Sigmoid colon (tissue), 7 donors: Measurements from ENCODE around the gene BCAT1. TPM values are rescaled to one million over a fixed set of nuclear protein-coding genes. Genes with fewer than 3 reads are reported as not detected.
"Not testable (repeated sequence)": the region's sequence is repeated elsewhere in the genome, so short reads cannot be mapped to it uniquely, and the experiment has no call there.

Experiments
- DNase-seq: peaks from one replicate; pipeline ENCODE4 v3.0.0-alpha.2; 2019
- H3K27ac ChIP-seq, 4 donors: fragments of 200-600 bp; sonication (generic); one replicate each; pipeline ENCODE4 v1.5.1; 2016 to 2019; ENCODE audit warnings: mild to moderate bottlenecking in 1 of 4
- H3K27me3 ChIP-seq, 3 donors: fragments of 200-600 bp; sonication (generic); one replicate each; pipeline ENCODE4 v1.5.1; 2019; ENCODE audit warnings: mild to moderate bottlenecking in 1 of 3
- H3K36me3 ChIP-seq, 4 donors: fragments of 200-600 bp; sonication (generic); one replicate each; pipeline ENCODE4 v1.5.1; 2016 to 2019
- H3K4me1 ChIP-seq, 4 donors: fragments of 200-600 bp; sonication (generic); one replicate each; pipeline ENCODE4 v1.5.1; 2017 to 2019
- H3K4me3 ChIP-seq, 4 donors: fragments of 200-600 bp; sonication (generic); one replicate each; pipeline ENCODE4 v1.5.1; 2017 to 2019; ENCODE audit warnings: mild to moderate bottlenecking in 2 of 4, moderate library complexity in 1 of 4
- H3K9me3 ChIP-seq, 4 donors: fragments of 200-600 bp in 3 of 4; sonication (generic) in 3 of 4; one replicate each; pipeline versions ENCODE4 v1.5.1 to v1.6.1; 2013 to 2019
- CTCF ChIP-seq, 4 experiments: fragments of 450-650 bp in 3 of 4; fragments of 200-600 bp in 1 of 4; IDR thresholded peaks; one replicate each; pipeline ENCODE4 v1.5.1; 2016 to 2019; ENCODE audit warnings: antibody characterized with exemption in 4 of 4, mild to moderate bottlenecking in 3 of 4, moderate library complexity in 2 of 4
- EP300 ChIP-seq, 4 donors: sonication (generic); formaldehyde crosslinking; IDR thresholded peaks; one replicate each; pipeline ENCODE4 v1.6.1; 2017; ENCODE audit warnings: antibody characterized with exemption in 4 of 4
- POLR2A ChIP-seq, 2 donors: fragments of 450-650 bp; IDR thresholded peaks; one replicate each; pipeline ENCODE4 v1.6.1; 2016; ENCODE audit warnings: antibody characterized with exemption in 2 of 2, mild to moderate bottlenecking in 2 of 2, moderate library complexity in 2 of 2
- POLR2AphosphoS5 ChIP-seq, 4 donors: sonication (generic); formaldehyde crosslinking; IDR thresholded peaks; one replicate each; pipeline ENCODE4 v1.6.1; 2017; ENCODE audit warnings: antibody characterized with exemption in 4 of 4
- whole genome bisulfite sequencing, 2 donors: extraction: QIAGEN DNeasy Blood & Tissue Kit; methylation state at CpG; one replicate each; pipeline ENCODE4 v1.1.7; 2013; 5-methylcytosine and 5-hydroxymethylcytosine counted together
- intact Hi-C: fragments of 100-400 bp; cut with DNase I; formaldehyde crosslinking; loops from one replicate; pipeline ENCODE4 v1.15.1; 2023
- polyA plus RNA-seq, 3 donors: library from polyadenylated mRNA; stranded (reverse); fragments of 200-250 nt; gene quantifications; one replicate each; pipeline ENCODE4 v1.2.3, GENCODE V29; 2013
- total RNA-seq, 4 donors: library from RNA; depleted of rRNA; stranded (reverse); fragments of >200 nt; gene quantifications; one replicate each; pipeline ENCODE4 v1.1.0, GENCODE V29; 2016
- donor health status: healthy with polysubstance abuse.
- donor health status: Bipolar disorder and iron deficiency.
- donor health status: healthy.

BCAT1 gene
- total and polyA plus RNA-seq, 7 donors, result 2.1 to 20.3 (median 12.0) TPM

GRCh38 chr12:24964342-24964741, 15.4 kb upstream of the BCAT1 start:
- no peak for DNase-seq
- WGBS, 2 donors, result 50 to 98% methylated on average over 1 of the region's 1 CpG
- Histone ChIP-seq H3K27me3 (no peaks in the 10 kb centered on the region), H3K9me3 (no peaks in the 10 kb centered on the region), H3K4me3 (no peak overlapping the region), H3K36me3 (no peaks in the 10 kb centered on the region), H3K4me1 (no peaks in the 10 kb centered on the region), H3K27ac (no peak overlapping the region)
- TF ChIP-seq CTCF (IDR thresholded peaks at IDR 0.05), result no peak
- intact Hi-C loops, result no loop called here

- no peak for DNase-seq
- 15 to 37% methylated on average over 2 of the region's 2 CpGs for WGBS, 2 donors
- intact Hi-C loops, result no loop called here
Observed at GRCh38 chr12:24960222-24960855, 11.4 kb upstream of the BCAT1 start.

GRCh38 chr12:24956351-24956750, 7.5 kb upstream of the BCAT1 start:
- H3K36me3 ChIP-seq, H3K9me3 ChIP-seq, H3K27ac ChIP-seq, H3K4me1 ChIP-seq, H3K27me3 ChIP-seq, DNase-seq, intact Hi-C loops, H3K4me3 ChIP-seq: not testable (repeated sequence)
- WGBS, 2 donors, result 88 to 93% methylated on average over 6 of the region's 6 CpGs

More at GRCh38 chr12:24960222-24960855, 11.4 kb upstream of the BCAT1 start:
- Histone ChIP-seq H3K4me3 (no peak overlapping the region), H3K9me3 (no peaks in the 10 kb centered on the region), H3K36me3 (no peaks in the 10 kb centered on the region), H3K4me1 (no peaks in the 10 kb centered on the region), H3K27me3 (no peaks in the 10 kb centered on the region), H3K27ac (no peak overlapping the region)
- TF ChIP-seq POLR2AphosphoS5 (IDR thresholded peaks at IDR 0.05) (no peak), EP300 (IDR thresholded peaks at IDR 0.05) (no peak), CTCF (IDR thresholded peaks at IDR 0.05) (no peak), POLR2A (IDR thresholded peaks at IDR 0.05) (no peak)

- DNase-seq, result no peak
- no peak overlapping the region for H3K27ac ChIP-seq
- TF ChIP-seq EP300 (IDR thresholded peaks at IDR 0.05), result no peak
- no peak for TF ChIP-seq CTCF (IDR thresholded peaks at IDR 0.05)
- TF ChIP-seq POLR2A (IDR thresholded peaks at IDR 0.05), result no peak
- TF ChIP-seq POLR2AphosphoS5 (IDR thresholded peaks at IDR 0.05), result no peak
- WGBS, 2 donors, result 85 to 91% methylated on average over 18 of the region's 18 CpGs
- H3K27me3 ChIP-seq, result no peaks in the 10 kb centered on the region
- H3K4me3 ChIP-seq, result no peak overlapping the region
- H3K36me3 ChIP-seq, result no peaks in the 10 kb centered on the region
- intact Hi-C loops, result no loop called here
- no peaks in the 10 kb centered on the region for H3K9me3 ChIP-seq
- no peaks in the 10 kb centered on the region for H3K4me1 ChIP-seq
Observed at GRCh38 chr12:24955853-24956252, 7.0 kb upstream of the BCAT1 start.

- Histone ChIP-seq H3K36me3 (no peaks in the 10 kb centered on the region), H3K27ac (no peak overlapping the region), H3K4me3 (no peak overlapping the region), H3K4me1 (no peaks in the 10 kb centered on the region), H3K9me3 (no peaks in the 10 kb centered on the region), H3K27me3 (no peaks in the 10 kb centered on the region)
- intact Hi-C loops, result no loop called here
- no peak for TF ChIP-seq POLR2A (IDR thresholded peaks at IDR 0.05)
- no peak for TF ChIP-seq CTCF (IDR thresholded peaks at IDR 0.05)
- no peak for DNase-seq
- 85 to 91% methylated on average over 3 of the region's 3 CpGs for WGBS, 2 donors
Observed at GRCh38 chr12:24955389-24955788, 6.5 kb upstream of the BCAT1 start.
